ENCODE measurements around the gene CACNB3. TPM values are rescaled to one million over a fixed set of nuclear protein-coding genes. Genes with fewer than 3 reads are reported as not detected.

The CACNB3 gene
- total and polyA plus RNA-seq, 2 of the 13 experiments (the other 11 are each of a cell fraction or from before 2014, with no cell fraction given), result 0.29 to 0.54 TPM

DNA sequence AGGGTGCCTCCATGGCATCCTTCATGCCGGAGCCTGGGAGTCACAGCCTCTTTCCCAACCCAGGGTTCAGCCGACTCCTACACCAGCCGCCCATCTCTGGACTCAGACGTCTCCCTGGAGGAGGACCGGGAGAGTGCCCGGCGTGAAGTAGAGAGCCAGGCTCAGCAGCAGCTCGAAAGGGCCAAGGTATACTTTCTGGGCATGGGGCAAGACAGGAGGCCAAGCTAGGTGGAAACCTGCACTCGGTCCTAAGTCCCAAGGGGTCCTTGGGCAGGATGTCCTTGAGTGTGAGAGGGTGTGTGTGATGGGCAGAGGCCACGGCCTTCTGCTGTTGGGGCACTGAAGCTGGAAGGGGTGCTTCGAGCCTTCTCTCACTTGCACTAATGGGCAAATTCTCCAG, 5.0 kb downstream of the CACNB3 start (continued):
- TF ChIP-seq KDM5A (IDR thresholded peaks at IDR 0.05; ENCODE audit: borderline replicate concordance, low read length) (no peak), ZNF451 (CRISPR knock-in tag; IDR thresholded peaks at IDR 0.05) (no peak), MLLT10 (CRISPR knock-in tag; IDR thresholded peaks at IDR 0.05) (no peak), MED8 (CRISPR knock-in tag; IDR thresholded peaks at IDR 0.05; ENCODE audit: insufficient replicate concordance) (no peak), ZNF12 (CRISPR knock-in tag; IDR thresholded peaks at IDR 0.05) (no peak)

DNA sequence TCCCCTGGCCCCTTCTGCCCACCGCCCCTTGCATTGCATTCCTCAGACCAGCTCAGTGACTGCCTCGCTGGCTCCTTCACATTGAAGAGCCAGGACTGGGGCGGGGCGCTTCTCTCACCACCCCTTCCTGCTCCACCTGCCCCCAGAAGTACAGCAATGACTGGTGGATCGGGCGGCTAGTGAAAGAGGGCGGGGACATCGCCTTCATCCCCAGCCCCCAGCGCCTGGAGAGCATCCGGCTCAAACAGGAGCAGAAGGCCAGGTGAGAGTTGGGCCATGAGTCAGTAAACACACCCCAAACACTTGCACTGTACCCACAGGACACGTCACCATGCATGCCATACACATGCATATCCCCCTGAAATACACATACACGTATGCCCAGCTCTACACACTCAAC, 5.8 kb downstream of the CACNB3 start:
- H3K79me2 ChIP-seq (ENCODE audit: insufficient read depth, low read length), result no peaks in the 10 kb centered on the region
- H4K20me1 ChIP-seq (ENCODE audit: insufficient read depth, low read length), result no peaks in the 10 kb centered on the region; the same call in 1 of the 2 replicates
- H3K4me1 ChIP-seq (ENCODE audit: insufficient read depth, low read length), result no peaks in the 10 kb centered on the region
- no peak overlapping the region for H3K4me3 ChIP-seq (replicated peaks in 1 of 3; ENCODE audit: insufficient read depth in 1 of 3, low read depth in 2 of 3, low read length in 3 of 3)
- no peak overlapping the region for H3K9ac ChIP-seq (ENCODE audit: insufficient read depth, low read depth, low read length)
- ChIA-PET CTCF (ENCODE audit: low intra/inter-chr PET ratio, low total read pairs) (no interaction called here), POLR2A (no interaction called here)
- no peaks in the 10 kb centered on the region for H3K9me3 ChIP-seq (ENCODE audit: low read length)
- no peak overlapping the region for H3K27ac ChIP-seq (ENCODE audit: extremely low read length, insufficient read depth, low read length)
- intact Hi-C loops (cut with micrococcal nuclease; ENCODE audit: unreplicated experiment), result no loop called here
- in situ Hi-C loops (cut with HindIII; ENCODE audit: extremely low pct_ligation_motif_present, low pct_unique_long_range_greater_than_20kb), result no loop called here
- ATAC-seq, result no peak
- H3K36me3 ChIP-seq (replicated peaks in 1 of 2; ENCODE audit: control insufficient read depth in 1 of 2, insufficient read depth in 2 of 2, low read length in 2 of 2), result no peaks in the 10 kb centered on the region; a peak in 1 of 5 replicates
- H2AFZ ChIP-seq (ENCODE audit: low read length), result no peak overlapping the region
- H3K4me2 ChIP-seq (ENCODE audit: low read depth, low read length), result no peak overlapping the region
- DNase-seq (ENCODE audit: low spot score), result no peak
- WGBS (ENCODE audit: low lambda C conversion rate), result 18% methylated on average over 10 of the region's 12 CpGs
- BruUV-seq (replicated peaks), result no TSS peak
- FAIRE-seq, result no peak
- peaks cover 6 to 61% of the 10 kb centered on the region in 2 experiments; a peak in 4 of 5 replicates for H3K27me3 ChIP-seq (ENCODE audit: control insufficient read depth in 1 of 2, insufficient read depth in 2 of 2, low read length in 2 of 2)
- TF ChIP-seq ZNF460 (CRISPR knock-in tag; IDR thresholded peaks at IDR 0.05; ENCODE audit: borderline replicate concordance) (no peak), FLYWCH1 (CRISPR knock-in tag; IDR thresholded peaks at IDR 0.05) (no peak), MAZ (IDR thresholded peaks at IDR 0.05; ENCODE audit: borderline replicate concordance, low read depth, low read length) (no peak), MAZ (CRISPR knock-in tag; IDR thresholded peaks at IDR 0.05; ENCODE audit: low read depth) (no peak), RFX3 (CRISPR knock-in tag; IDR thresholded peaks at IDR 0.05) (no peak), PHF5A (CRISPR knock-in tag; IDR thresholded peaks at IDR 0.05; ENCODE audit: low read depth, unreplicated experiment) (no peak), HNRNPLL (IDR thresholded peaks at IDR 0.05; ENCODE audit: low read depth, low read length, poor library complexity, severe bottlenecking) (no peak), ZNF879 (CRISPR knock-in tag; IDR thresholded peaks at IDR 0.05) (no peak), MAF1 (CRISPR knock-in tag; IDR thresholded peaks at IDR 0.05; ENCODE audit: borderline replicate concordance) (no peak), ZNF737 (CRISPR knock-in tag; IDR thresholded peaks at IDR 0.05; ENCODE audit: borderline replicate concordance) (no peak), MZF1 (CRISPR knock-in tag; IDR thresholded peaks at IDR 0.05; ENCODE audit: borderline replicate concordance) (no peak), RCOR2 (CRISPR knock-in tag; IDR thresholded peaks at IDR 0.05) (no peak), ZNF543 (CRISPR knock-in tag; IDR thresholded peaks at IDR 0.05) (no peak)
- TF ChIP-seq, protein P1, sequence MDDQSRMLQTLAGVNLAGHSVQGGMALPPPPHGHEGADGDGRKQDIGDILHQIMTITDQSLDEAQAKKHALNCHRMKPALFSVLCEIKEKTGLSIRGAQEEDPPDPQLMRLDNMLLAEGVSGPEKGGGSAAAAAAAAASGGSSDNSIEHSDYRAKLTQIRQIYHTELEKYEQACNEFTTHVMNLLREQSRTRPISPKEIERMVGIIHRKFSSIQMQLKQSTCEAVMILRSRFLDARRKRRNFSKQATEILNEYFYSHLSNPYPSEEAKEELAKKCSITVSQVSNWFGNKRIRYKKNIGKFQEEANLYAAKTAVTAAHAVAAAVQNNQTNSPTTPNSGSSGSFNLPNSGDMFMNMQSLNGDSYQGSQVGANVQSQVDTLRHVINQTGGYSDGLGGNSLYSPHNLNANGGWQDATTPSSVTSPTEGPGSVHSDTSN (CRISPR knock-in tag; IDR thresholded peaks at IDR 0.05; ENCODE audit: borderline replicate concordance), result no peak
- TF ChIP-seq, protein P2, sequence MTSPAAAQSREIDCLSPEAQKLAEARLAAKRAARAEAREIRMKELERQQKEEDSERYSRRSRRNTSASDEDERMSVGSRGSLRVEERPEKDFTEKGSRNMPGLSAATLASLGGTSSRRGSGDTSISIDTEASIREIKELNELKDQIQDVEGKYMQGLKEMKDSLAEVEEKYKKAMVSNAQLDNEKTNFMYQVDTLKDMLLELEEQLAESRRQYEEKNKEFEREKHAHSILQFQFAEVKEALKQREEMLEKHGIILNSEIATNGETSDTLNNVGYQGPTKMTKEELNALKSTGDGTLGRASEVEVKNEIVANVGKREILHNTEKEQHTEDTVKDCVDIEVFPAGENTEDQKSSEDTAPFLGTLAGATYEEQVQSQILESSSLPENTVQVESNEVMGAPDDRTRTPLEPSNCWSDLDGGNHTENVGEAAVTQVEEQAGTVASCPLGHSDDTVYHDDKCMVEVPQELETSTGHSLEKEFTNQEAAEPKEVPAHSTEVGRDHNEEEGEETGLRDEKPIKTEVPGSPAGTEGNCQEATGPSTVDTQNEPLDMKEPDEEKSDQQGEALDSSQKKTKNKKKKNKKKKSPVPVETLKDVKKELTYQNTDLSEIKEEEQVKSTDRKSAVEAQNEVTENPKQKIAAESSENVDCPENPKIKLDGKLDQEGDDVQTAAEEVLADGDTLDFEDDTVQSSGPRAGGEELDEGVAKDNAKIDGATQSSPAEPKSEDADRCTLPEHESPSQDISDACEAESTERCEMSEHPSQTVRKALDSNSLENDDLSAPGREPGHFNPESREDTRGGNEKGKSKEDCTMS (CRISPR knock-in tag; conservative IDR thresholded peaks at IDR 0.05), result no peak
